Stimulated activated naive B cell treated with anti-CD40 and anti-IgM and Interleukin-4, amounts not matched to agents 10 μg/mL and 1 μg/mL and 100 μg/mL, for 72 hours (primary cell): ENCODE data around the gene CAMKMT.
A peak's percentile ranks its signal among the peaks of the same experiment; 100 is the strongest.

Experiments
- ATAC-seq, 2 donors: fragments of 150-1000 bp; cut with Tn5 transposase; replicated peaks; 2 replicates each; pipeline ENCODE4 v1.10.0; 2021; ENCODE audit warnings: moderate library complexity in 1 of 2
- DNase-seq: peaks from one replicate; pipeline ENCODE4 v3.0.0; 2021
- H3K27ac Mint-ChIP-seq: one replicate; pipeline ENCODE4 v1.8.0; 2022; ENCODE audit warnings: mild to moderate bottlenecking, mixed read lengths
- H3K27me3 Mint-ChIP-seq, 2 donors: one replicate each; pipeline ENCODE4 v1.8.0; 2022; ENCODE audit warnings: mixed read lengths in 2 of 2
- H3K36me3 Mint-ChIP-seq, 2 donors: one replicate each; pipeline ENCODE4 v1.8.0; 2022; ENCODE audit warnings: mixed read lengths in 2 of 2, mild to moderate bottlenecking in 1 of 2
- H3K4me1 Mint-ChIP-seq, 2 donors: one replicate each; pipeline ENCODE4 v1.8.0; 2022; ENCODE audit warnings: mixed read lengths in 2 of 2, mild to moderate bottlenecking in 1 of 2
- H3K4me3 Mint-ChIP-seq, 2 donors: one replicate each; pipeline ENCODE4 v1.8.0; 2022; ENCODE audit warnings: mild to moderate bottlenecking in 2 of 2, mixed read lengths in 2 of 2, moderate library complexity in 1 of 2
- H3K9me3 Mint-ChIP-seq, 2 donors: one replicate each; pipeline ENCODE4 v1.8.0; 2022; ENCODE audit warnings: mixed read lengths in 2 of 2, mild to moderate bottlenecking in 1 of 2

CAMKMT gene

GRCh38 chr2:44605511-44605910 lies 243.8 kb downstream of the CAMKMT start:
- H3K9me3 Mint-ChIP-seq, result peaks cover 3 to 6% of the 10 kb centered on the region in 2 donors
- H3K4me1 Mint-ChIP-seq, result no peaks in the 10 kb centered on the region
- ATAC-seq (no peak), DNase-seq (no peak)
- peaks cover 4 to 10% of the 10 kb centered on the region in 2 donors for H3K36me3 Mint-ChIP-seq
- no peak overlapping the region for H3K4me3 Mint-ChIP-seq
- no peaks in the 10 kb centered on the region for H3K27me3 Mint-ChIP-seq
- H3K27ac Mint-ChIP-seq, result no peak overlapping the region

GRCh38 chr2:44612276-44612675 lies 250.5 kb downstream of the CAMKMT start:
- Mint-ChIP-seq H3K9me3 (peaks cover 0 to 3% of the 10 kb centered on the region in 2 donors), H3K36me3 (peaks cover 2 to 3% of the 10 kb centered on the region in 2 donors), H3K4me1 (peaks cover 10 to 22% of the 10 kb centered on the region in 2 donors), H3K27ac (no peak overlapping the region), H3K27me3 (no peaks in the 10 kb centered on the region), H3K4me3 (no peak overlapping the region)
- ATAC-seq, result no peak
- no peak for DNase-seq

DNA sequence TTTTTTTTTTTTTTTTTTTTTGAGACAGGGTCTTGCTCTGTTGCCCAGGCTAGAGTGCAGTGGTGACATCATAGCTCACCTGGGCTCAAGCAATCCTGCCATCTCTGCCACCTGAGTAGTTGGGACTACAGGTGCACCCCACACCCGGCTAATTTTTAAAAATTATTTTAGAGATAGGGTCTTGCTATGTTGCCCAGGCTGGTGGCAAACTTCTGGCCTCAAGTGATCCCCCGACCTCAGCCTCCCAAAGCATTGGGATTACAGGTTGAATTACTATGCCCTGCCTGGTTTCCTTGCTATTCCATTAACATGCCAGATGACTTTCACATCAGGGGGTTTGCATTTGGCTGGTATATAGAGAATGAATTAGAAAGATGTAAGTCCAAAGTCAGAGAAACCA lies 253.2 kb downstream of the CAMKMT start:
- Mint-ChIP-seq H3K36me3 (no peaks in the 10 kb centered on the region), H3K27me3 (no peaks in the 10 kb centered on the region), H3K27ac (no peak overlapping the region), H3K9me3 (peaks cover 0 to 3% of the 10 kb centered on the region in 2 donors), H3K4me3 (no peak overlapping the region), H3K4me1 (peaks cover 12 to 22% of the 10 kb centered on the region in 2 donors)
- no peak for DNase-seq
- no peak for ATAC-seq

DNA sequence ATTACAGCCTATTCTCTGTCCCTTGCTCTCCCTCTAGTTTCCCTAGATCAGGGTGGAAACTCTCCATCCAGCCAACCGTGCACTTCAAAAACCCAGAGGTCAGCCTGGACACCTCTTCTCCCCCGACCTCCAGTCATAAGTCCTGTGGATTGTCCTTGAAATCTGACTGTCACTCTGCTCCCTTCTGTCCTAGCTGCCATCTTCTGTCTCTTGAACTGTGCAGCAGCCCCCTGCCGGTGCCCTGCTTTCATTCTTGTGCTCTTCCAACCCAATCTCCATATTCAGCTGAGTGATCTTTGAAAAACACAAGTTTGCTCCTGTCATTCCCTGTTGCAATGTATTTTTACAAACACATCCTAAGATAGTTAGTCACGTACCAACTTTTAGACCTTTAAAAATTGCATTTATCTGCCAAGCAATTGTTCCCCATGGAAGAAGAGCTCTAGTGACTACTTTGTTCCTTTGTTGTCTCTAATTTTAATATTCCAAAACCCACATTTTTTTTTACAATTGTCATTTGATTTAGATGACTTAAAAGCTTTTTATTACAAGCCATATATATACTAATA lies 254.3 kb downstream of the CAMKMT start:
- DNase-seq (no peak), ATAC-seq (no peak)
- Mint-ChIP-seq H3K36me3 (no peaks in the 10 kb centered on the region), H3K9me3 (peaks cover 0 to 2% of the 10 kb centered on the region in 2 donors), H3K27ac (no peak overlapping the region), H3K27me3 (no peaks in the 10 kb centered on the region), H3K4me1 (peaks cover 15 to 22% of the 10 kb centered on the region in 2 donors), H3K4me3 (no peak overlapping the region)

DNA sequence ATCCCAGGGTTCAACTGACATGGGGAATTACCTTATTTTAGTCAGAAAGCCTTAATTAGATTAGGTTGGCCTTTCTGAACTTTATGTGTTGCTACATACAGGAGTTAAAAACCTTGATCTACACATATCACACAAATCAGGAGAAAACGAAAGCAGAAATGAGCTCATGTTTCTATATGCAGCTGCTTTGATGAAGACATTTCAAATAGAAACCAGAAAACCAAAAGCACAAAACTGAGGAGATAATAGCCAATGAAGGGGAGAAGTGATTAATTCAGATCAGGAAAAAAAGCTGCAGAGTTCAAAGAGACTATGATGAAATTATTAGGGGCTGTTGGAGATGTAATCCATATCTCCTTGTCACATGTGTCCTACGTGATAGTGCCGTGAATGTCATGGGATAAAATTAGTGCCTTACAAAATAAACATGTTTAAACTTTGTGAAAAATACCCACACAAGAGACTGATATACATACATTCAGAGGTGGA lies 255.0 kb downstream of the CAMKMT start:
- peak; percentile 95 for ATAC-seq
- Mint-ChIP-seq H3K4me1 (peaks cover 19 to 22% of the 10 kb centered on the region in 2 donors), H3K4me3 (no peak overlapping the region), H3K27me3 (no peaks in the 10 kb centered on the region), H3K9me3 (peaks cover 0 to 5% of the 10 kb centered on the region in 2 donors), H3K36me3 (peaks cover under 1 to 5% of the 10 kb centered on the region in 2 donors), H3K27ac (no peak overlapping the region)
- DNase-seq, result no peak

- DNase-seq (no peak), ATAC-seq (no peak)
- Mint-ChIP-seq H3K4me1 (peaks cover 13 to 18% of the 10 kb centered on the region in 2 donors), H3K27ac (no peak overlapping the region), H3K36me3 (peaks cover 2 to 9% of the 10 kb centered on the region in 2 donors), H3K27me3 (no peaks in the 10 kb centered on the region), H3K9me3 (peaks cover 2 to 7% of the 10 kb centered on the region in 2 donors), H3K4me3 (no peak overlapping the region)
Observed at GRCh38 chr2:44618251-44619023, 256.7 kb downstream of the CAMKMT start.

DNA sequence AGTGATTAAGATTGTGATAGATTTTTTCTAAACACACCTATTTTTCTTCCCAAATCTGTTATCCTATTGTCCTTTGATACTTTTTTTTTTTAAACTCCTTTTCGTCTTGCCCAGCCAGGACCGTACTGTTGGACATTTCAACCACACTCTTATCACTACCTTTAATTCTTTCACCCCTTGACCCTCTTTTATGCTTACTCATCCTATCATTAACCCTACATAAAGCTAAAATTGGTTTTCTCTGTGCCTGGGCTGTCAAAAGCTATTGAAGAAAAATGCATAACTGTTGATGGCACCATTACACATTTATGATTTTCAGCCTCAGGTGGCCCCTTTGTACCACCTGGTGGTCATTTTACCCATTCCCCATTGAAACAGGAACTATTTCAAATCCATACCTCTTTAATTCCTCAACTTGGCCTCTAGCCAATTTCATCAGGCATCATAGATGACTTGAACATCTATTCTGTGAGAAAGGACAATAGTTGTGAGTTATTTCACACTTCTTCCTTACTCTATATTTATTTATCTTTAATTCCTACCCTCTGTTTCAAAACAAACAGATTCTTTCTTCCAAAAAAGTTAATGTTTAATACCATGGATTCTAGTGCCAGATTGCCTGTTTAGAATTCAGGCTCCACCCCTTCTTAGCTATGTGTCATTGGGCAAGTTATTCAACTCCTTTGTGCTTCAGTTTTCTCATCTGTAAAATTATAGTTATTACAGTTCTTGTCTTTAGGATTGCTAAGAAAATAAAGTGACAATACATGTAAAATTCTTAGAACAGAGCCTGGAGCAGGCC lies 258.6 kb downstream of the CAMKMT start:
- H3K36me3 Mint-ChIP-seq, result peaks cover 2 to 9% of the 10 kb centered on the region in 2 donors

GRCh38 chr2:44623622-44624351 lies 262.0 kb downstream of the CAMKMT start:
- Mint-ChIP-seq H3K27ac (no peak overlapping the region), H3K27me3 (no peaks in the 10 kb centered on the region), H3K4me1 (peaks cover 7 to 12% of the 10 kb centered on the region in 2 donors), H3K9me3 (peaks cover 2 to 7% of the 10 kb centered on the region in 2 donors), H3K4me3 (no peak overlapping the region), H3K36me3 (peaks cover 2 to 13% of the 10 kb centered on the region in 2 donors)
- DNase-seq, result no peak
- no peak for ATAC-seq

More for the DNA sequence above, 258.6 kb downstream of the CAMKMT start:
- DNase-seq (no peak), ATAC-seq (no peak)
- Mint-ChIP-seq H3K27me3 (no peaks in the 10 kb centered on the region), H3K27ac (no peak overlapping the region), H3K4me3 (no peak overlapping the region), H3K4me1 (peaks cover 0 to 11% of the 10 kb centered on the region in 2 donors), H3K9me3 (peaks cover 2 to 7% of the 10 kb centered on the region in 2 donors)

GRCh38 chr2:44628297-44628696 lies 266.6 kb downstream of the CAMKMT start:
- Mint-ChIP-seq H3K9me3 (peaks cover 3 to 4% of the 10 kb centered on the region in 2 donors), H3K27ac (peak overlapping the region; percentile 6), H3K4me1 (peaks cover 3 to 10% of the 10 kb centered on the region in 2 donors), H3K4me3 (peak overlapping the region in 1 of 2 donors; percentile 59), H3K36me3 (peaks cover 6 to 16% of the 10 kb centered on the region in 2 donors), H3K27me3 (no peaks in the 10 kb centered on the region)
- no peak for ATAC-seq
- no peak for DNase-seq

- ATAC-seq (no peak), DNase-seq (no peak)
- Mint-ChIP-seq H3K9me3 (peaks cover 5 to 7% of the 10 kb centered on the region in 2 donors), H3K27me3 (no peaks in the 10 kb centered on the region), H3K27ac (no peak overlapping the region), H3K4me1 (peaks cover 6 to 17% of the 10 kb centered on the region in 2 donors), H3K36me3 (peaks cover 8 to 21% of the 10 kb centered on the region in 2 donors), H3K4me3 (no peak overlapping the region)
Observed at GRCh38 chr2:44632931-44633689, 271.4 kb downstream of the CAMKMT start.

GRCh38 chr2:44635725-44636124 lies 274.0 kb downstream of the CAMKMT start:
- no peaks in the 10 kb centered on the region for H3K27me3 Mint-ChIP-seq
- H3K9me3 Mint-ChIP-seq, result peaks cover 5 to 7% of the 10 kb centered on the region in 2 donors

GRCh38 chr2:44638649-44639048 lies 276.9 kb downstream of the CAMKMT start:
- Mint-ChIP-seq H3K36me3 (peaks cover 2 to 5% of the 10 kb centered on the region in 2 donors), H3K27ac (no peak overlapping the region), H3K4me3 (no peak overlapping the region), H3K9me3 (peaks cover 0 to 3% of the 10 kb centered on the region in 2 donors), H3K4me1 (peaks cover 4 to 8% of the 10 kb centered on the region in 2 donors), H3K27me3 (no peaks in the 10 kb centered on the region)
- DNase-seq (no peak), ATAC-seq (no peak)

More at GRCh38 chr2:44635725-44636124, 274.0 kb downstream of the CAMKMT start:
- Mint-ChIP-seq H3K4me1 (peaks cover 4 to 14% of the 10 kb centered on the region in 2 donors), H3K36me3 (peaks cover 5 to 16% of the 10 kb centered on the region in 2 donors), H3K27ac (no peak overlapping the region), H3K4me3 (no peak overlapping the region)
- DNase-seq (no peak), ATAC-seq (no peak)

GRCh38 chr2:44639399-44639798 lies 277.7 kb downstream of the CAMKMT start:
- Mint-ChIP-seq H3K36me3 (no peaks in the 10 kb centered on the region), H3K27me3 (no peaks in the 10 kb centered on the region), H3K4me3 (no peak overlapping the region), H3K4me1 (peaks cover 0 to under 1% of the 10 kb centered on the region in 2 donors), H3K9me3 (peaks cover 0 to 2% of the 10 kb centered on the region in 2 donors), H3K27ac (no peak overlapping the region)
- ATAC-seq, result no peak
- DNase-seq, result no peak
